Iris pigment epithelial cell (primary cell): Measurements from ENCODE around the gene PPFIA3.
A peak's percentile ranks its signal among the peaks of the same experiment; 100 is the strongest.

Experiments used
- DNase-seq: peaks from one replicate; pipeline ENCODE4 v3.0.0-alpha.2; 2011; ENCODE audit warnings: low read depth

PPFIA3 gene

GRCh38 chr19:49119411-49120324 is at the start of gene PPFIA3:
Gene PPFIA3, plus strand, starts transcription at chr19:49119544. Its CDS starts 8,330 bp downstream, at chr19:49127874.
- DNase-seq, result peak; percentile 68

DNA sequence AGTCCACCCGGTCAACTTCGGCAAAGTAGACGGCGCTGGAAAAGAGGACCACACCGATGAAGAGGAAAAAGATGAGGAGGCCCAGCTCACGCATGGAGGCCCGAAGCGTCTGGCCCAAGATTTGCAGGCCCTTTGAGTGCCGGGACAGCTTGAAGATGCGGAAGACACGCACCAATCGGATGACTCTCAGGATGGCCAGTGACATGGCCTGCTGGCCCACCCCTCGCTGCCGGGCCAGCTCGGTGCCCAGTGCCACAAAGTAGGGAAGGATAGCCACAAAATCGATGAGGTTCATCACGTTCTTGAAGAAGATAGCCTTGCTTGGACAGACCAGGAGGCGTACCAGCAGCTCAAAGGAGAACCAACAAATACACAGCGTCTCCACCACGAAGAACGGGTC is 48.9 kb upstream of the PPFIA3 start:
- no peak for DNase-seq

GRCh38 chr19:49071860-49072547 is 47.3 kb upstream of the PPFIA3 start:
- no peak for DNase-seq

- DNase-seq, result no peak
Measured at GRCh38 chr19:49073514-49074378, 45.6 kb upstream of the PPFIA3 start.

- DNase-seq, result peak; percentile 48
Measured at GRCh38 chr19:49074869-49075268, 44.5 kb upstream of the PPFIA3 start.

- no peak for DNase-seq
Measured at GRCh38 chr19:49080392-49080791, 39.0 kb upstream of the PPFIA3 start.

GRCh38 chr19:49081273-49081672 is 38.1 kb upstream of the PPFIA3 start:
- no peak for DNase-seq

DNA sequence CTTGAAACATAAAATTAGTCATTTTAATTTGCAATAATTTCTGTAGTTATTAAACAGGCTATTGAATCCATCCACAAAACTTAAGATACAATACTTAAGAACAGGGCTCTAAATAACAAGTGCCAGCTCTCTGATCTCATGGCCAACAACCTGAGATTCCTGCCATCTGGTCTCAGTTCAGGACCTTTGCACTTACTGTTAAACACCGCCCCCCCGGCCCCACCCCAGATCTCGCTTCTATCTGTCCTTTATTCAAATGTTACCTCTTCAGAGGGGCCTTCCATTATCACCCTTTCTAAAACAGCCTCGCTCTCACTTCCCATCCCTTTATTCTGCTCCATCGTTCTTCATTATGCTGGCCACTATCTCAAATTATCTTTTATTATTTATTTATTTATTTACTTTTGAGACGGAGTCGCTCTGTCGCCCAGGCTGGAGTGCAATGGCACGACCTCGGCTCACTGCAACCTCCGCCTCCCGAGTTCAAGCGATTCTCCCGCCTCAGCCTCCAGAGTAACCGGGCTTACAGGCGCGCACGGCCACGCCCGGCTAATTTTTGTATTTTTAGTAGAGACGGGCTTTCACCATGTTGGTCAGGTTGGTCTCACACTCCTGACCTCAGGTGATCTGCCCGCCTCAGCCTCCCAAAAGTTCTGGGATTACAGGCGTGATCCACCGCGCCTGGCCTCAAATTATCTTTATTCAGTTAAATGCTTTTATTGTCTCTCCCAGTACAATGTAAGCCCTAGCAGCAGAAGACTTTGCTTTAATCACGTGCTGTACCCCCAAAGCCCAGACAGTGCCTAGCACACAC is 34.9 kb upstream of the PPFIA3 start:
- DNase-seq, result no peak

DNA sequence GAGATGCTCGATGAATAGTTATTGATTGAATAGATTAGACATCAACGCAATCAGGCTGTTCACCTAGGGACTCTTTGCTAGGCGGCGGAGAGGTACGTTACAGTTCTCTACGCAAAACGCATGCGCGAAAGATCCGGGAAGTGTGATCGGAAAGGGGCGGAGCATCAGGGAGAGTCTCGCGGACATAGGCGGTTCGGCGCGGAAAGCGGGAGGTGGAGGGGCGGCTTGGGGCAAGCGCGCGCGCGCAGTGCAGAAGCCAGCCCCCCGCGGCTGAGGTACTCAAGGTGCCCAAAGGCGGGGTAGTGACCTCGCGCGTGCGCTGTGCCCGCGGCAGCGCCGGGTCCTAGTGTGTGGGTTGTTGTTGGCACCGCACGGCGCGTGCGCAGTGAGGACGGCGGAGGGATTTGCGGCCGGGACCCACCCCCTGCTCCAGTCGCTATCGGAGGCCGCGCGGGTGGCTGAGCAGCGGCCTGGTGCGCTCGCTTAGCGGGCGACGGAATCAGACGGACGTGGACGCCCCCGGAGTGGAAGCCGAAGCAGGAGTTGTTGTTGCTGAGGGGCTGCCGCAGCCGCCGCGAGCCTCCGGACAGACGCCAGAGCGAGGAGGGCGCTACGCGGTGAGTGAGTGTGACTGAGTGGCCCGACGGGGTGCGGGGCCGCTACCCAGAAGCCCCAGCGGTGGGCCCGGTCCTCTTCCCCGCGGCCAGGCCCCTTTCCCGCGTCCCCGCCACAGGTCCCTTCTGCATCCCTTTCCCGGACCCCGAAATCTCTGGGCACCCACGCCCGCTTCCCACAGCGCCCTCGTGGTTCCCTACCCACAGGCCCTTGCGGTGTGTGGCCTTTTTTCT is 34.1 kb upstream of the PPFIA3 start, which contains the start of gene SNRNP70:
Gene SNRNP70 (plus strand): TSS at position 432 of the 848 bp plus-strand sequence. CDS start 964 bp downstream, outside the sequence.
- DNase-seq, result peak; percentile 100

DNA sequence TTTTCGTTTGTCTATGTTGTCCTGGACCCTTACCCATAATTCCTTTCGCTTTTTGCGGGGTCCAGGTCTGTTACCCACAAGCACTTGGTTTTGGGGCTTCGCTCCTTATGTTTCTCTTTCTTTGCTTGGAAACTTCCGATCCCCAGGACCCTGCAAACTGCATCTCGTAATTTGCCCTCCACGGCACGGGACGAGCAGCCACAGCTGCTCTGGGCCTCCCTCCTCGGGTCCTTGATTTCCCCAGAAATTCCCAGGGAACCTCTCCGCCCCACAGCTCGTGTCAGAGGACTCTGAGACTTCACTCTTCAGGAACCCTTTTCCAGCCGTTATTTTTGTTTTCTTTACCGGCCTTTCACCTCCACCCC is 33.5 kb upstream of the PPFIA3 start:
- no peak for DNase-seq

GRCh38 chr19:49086296-49086695 is 33.0 kb upstream of the PPFIA3 start:
- DNase-seq, result no peak

DNA sequence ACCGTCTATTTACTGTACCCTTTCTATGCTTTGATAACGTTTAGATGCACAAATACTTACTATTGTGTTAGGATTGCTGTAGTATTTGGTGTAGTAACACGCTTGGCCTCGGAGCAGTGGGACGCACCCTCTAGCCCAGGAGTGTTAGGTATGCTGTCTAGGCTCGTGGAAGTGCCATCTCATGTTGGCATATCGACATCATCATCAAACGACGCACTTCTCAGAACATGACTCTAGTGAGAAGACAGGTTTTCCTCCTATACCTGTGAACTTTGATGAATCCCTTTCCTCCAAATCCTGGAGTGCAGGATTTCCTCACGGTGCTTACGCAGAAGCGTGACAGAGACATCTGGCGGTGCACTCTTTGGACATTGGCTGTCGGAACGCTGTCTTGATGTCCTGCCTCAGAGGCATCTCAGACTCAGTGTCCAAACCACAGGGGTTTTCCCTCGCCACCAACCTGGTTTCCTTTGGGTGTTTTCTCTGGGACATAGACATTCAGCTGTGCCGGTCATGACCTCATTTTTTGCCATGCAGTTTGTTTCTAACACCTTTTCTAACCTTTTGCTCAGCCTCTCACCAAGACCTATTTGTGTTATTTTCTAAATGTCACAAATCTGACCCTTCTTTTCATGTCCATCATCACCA is 27.8 kb upstream of the PPFIA3 start:
- DNase-seq, result no peak

DNA sequence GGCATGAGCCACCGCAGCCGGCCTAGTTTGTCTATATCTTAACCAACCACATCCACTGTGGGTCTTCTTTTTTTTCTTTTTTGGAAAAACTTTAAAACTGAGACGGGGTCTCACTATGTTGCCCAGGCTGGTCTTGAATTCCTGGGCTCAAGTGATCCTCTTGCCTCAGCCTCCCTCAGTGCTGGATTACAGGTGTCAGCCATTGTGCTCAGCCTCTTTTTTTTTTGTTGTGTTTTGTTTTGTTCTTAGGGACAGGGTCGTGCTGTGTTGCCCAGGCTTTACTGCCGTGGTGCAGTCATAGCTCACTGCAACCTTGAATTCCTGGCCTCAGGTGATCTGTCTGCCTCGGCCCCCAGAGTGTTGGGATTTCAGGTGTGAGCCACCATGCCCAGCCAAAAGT is 26.7 kb upstream of the PPFIA3 start:
- no peak for DNase-seq

DNA sequence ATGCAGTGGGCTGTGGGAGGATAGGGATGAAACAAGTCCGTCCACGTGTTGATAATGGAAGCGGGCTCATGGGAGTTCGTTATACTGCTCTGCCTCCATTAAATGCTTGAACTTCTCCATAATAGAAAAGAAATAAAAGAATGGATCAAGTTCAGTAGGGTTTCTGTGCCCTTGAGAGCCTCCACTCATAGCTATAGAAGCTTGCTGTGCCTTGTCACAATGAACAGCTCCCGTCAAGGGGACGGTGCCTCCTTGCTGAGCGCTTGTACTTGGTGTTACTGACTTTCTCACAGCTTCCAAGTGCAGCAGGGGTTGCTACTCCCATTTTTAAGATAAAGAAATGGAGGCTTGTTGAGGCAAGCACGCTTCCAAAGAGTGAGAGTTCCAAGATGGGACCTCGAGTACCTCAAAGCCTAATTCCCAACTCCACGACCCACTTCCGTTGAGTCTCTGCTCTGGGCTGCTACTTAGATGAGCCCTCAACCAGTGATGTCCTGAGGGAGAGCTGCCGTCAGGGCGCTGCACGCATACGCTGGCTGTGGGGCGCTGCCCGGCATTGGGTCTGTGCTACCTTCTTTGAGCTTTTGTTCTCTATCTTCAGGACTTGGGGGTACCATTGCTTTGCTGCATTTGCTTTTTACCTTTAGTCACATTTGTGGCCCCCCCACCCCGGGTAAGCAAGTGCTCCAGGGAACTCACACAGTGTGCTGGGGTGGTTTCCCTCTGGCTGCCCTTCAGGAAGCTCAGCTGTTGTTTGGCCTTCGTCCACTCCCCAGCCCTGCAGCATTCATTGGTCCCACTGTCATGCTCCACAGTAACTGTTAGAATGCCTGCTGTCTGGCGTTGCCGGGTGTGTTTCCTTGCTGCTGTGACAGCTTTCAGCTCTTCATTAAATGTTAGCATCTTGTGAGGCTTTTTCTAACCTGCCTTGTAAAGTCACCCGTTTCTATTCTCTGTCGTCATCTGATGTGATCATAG is 24.6 kb upstream of the PPFIA3 start:
- peak; percentile 32 for DNase-seq

- peak; percentile 75 for DNase-seq
Measured at GRCh38 chr19:49097453-49098288, 21.7 kb upstream of the PPFIA3 start.

GRCh38 chr19:49098795-49099194 is 20.5 kb upstream of the PPFIA3 start:
- DNase-seq, result peak; percentile 67

DNA sequence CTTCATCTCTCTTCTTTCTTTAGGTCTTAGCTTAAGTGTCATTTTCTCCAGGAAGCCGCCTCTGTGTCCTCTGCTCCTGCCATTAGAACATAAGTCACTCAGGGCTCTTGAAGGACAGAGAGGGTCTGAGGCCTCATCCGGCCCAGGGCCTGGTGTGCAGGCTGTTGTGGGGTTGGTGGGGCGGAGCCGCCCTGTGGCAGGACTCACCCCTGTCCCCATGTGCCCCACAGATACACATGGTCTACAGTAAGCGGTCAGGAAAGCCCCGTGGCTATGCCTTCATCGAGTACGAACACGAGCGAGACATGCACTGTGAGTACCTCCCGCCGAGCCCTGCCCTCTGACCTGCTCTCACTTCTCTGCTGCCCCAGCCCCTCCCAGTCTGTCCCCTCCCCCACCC is 18.2 kb upstream of the PPFIA3 start:
- DNase-seq, result no peak

GRCh38 chr19:49102303-49102702 is 17.0 kb upstream of the PPFIA3 start:
- DNase-seq, result no peak
